Prostate gland (tissue), 2 donors: Measurements from ENCODE around the gene NBPF9.
"Not testable (repeated sequence)": the region's sequence is repeated elsewhere in the genome, so short reads cannot be mapped to it uniquely, and the experiment has no call there.

ENCODE experiments used
- POLR2A ChIP-seq: fragments of 450-650 bp; IDR thresholded peaks from one replicate; pipeline ENCODE4 v1.6.1; 2016; ENCODE audit warnings: antibody characterized with exemption, mild to moderate bottlenecking
- TF ChIP-seq, protein P1 (sequence below), 4 experiments: fragments of 200-600 bp in 2 of 4; fragments of 450-650 bp in 2 of 4; sonication (generic) in 2 of 4; IDR thresholded peaks; 1 replicate in 3 of 4; 2 replicates in 1 of 4; pipeline ENCODE4 v1.5.1; 2016 to 2019; ENCODE audit warnings: antibody characterized with exemption in 4 of 4, mild to moderate bottlenecking in 2 of 4, moderate library complexity in 2 of 4

DNA sequence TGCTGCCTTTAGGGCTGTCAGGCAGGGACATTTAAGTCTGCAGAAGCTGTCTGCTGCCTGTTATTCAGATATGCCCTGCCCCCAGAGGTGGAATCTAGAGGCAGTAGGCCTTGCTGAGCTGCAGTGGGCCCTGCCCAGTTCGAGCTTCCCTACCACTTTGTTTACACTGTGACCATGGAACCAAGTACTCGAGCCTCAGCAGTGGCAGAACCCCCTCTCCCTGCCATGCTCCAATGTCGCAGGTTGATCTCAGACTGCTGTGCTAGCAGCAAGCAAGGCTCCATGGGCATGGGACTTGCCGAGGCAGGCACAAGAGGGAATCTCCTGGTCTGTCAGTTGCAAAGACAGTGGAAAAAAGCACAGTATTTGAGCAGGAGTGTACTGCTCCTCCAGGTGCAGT lies 60.3 kb downstream of the NBPF9 start:
- TF ChIP-seq POLR2A = not testable (repeated sequence)
- TF ChIP-seq, protein P1, sequence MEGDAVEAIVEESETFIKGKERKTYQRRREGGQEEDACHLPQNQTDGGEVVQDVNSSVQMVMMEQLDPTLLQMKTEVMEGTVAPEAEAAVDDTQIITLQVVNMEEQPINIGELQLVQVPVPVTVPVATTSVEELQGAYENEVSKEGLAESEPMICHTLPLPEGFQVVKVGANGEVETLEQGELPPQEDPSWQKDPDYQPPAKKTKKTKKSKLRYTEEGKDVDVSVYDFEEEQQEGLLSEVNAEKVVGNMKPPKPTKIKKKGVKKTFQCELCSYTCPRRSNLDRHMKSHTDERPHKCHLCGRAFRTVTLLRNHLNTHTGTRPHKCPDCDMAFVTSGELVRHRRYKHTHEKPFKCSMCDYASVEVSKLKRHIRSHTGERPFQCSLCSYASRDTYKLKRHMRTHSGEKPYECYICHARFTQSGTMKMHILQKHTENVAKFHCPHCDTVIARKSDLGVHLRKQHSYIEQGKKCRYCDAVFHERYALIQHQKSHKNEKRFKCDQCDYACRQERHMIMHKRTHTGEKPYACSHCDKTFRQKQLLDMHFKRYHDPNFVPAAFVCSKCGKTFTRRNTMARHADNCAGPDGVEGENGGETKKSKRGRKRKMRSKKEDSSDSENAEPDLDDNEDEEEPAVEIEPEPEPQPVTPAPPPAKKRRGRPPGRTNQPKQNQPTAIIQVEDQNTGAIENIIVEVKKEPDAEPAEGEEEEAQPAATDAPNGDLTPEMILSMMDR (IDR thresholded peaks at IDR 0.05) = not testable (repeated sequence)
